Endothelial cell of umbilical vein (primary cell): Measurements from ENCODE around the gene CMIP. TPM values are rescaled to one million over a fixed set of nuclear protein-coding genes. Genes with fewer than 3 reads are reported as not detected.

Source experiments
- BruUV-seq: library from RNA; stranded (reverse); fragments of 400-500 nt; replicated peaks from 2 replicates; lab custom pipeline; 2021; lab: Mats Ljungman, UMichigan
- CTCF ChIA-PET: fragments of 300-600, 350-600 bp; sonication (Branson Sonifier 250); formaldehyde crosslinking; loops from one replicate; lab custom pipeline; 2021; ENCODE audit warnings: antibody characterized with exemption, inconsistent platforms; lab: Charles Lee
- POLR2A ChIA-PET: fragments of 300-600, 350-600 bp; sonication (Branson Sonifier 250); formaldehyde crosslinking; loops from one replicate; lab custom pipeline; 2021; ENCODE audit warnings: antibody characterized with exemption, inconsistent platforms; lab: Charles Lee
- DNase-seq: peaks from one replicate; pipeline ENCODE4 v3.0.0-alpha.2; 2011; ENCODE audit warnings: low read depth, low spot score
- FAIRE-seq: peaks from 2 replicates; lab custom pipeline; 2011; peaks lifted over from hg19 to GRCh38; lab: Jason Lieb, UNC
- H2AFZ ChIP-seq: 2 replicates; pipeline ENCODE4 v1.6.0; 2012; ENCODE audit warnings: low read depth, low read length, control low read depth, inconsistent platforms
- H3K27ac ChIP-seq: 2 replicates; pipeline ENCODE4 v1.5.1; 2011; ENCODE audit warnings: low read depth, mild to moderate bottlenecking, control low read depth, low read length, moderate library complexity; ENCODE audit not compliant: insufficient read depth
- H3K27me3 ChIP-seq, 2 experiments: 2 replicates each; pipeline versions ENCODE4 v1.6.0 to v1.6.1; 2011; ENCODE audit warnings: low read length in 2 of 2, mixed read lengths in 1 of 2; ENCODE audit not compliant: control insufficient read depth in 2 of 2, insufficient read depth in 2 of 2
- H3K36me3 ChIP-seq, 2 experiments: 2 replicates in 1 of 2; 3 replicates in 1 of 2; pipeline ENCODE4 v1.5.1; 2011; ENCODE audit warnings: low read length in 2 of 2, mild to moderate bottlenecking in 1 of 2, moderate library complexity in 1 of 2; ENCODE audit not compliant: control insufficient read depth in 2 of 2, insufficient read depth in 2 of 2; ENCODE audit errors: extremely low read depth in 1 of 2
- H3K4me1 ChIP-seq: 3 replicates; pipeline ENCODE4 v1.5.1; 2011; ENCODE audit warnings: mild to moderate bottlenecking, low read length; ENCODE audit not compliant: control insufficient read depth, insufficient read depth; ENCODE audit errors: extremely low read depth
- H3K4me2 ChIP-seq: 2 replicates; pipeline ENCODE4 v1.6.1; 2011; ENCODE audit warnings: low read length, control low read depth, mixed read lengths; ENCODE audit not compliant: insufficient read depth
- H3K4me3 ChIP-seq, 3 experiments: fragments of 200-600 bp in 1 of 3; sonication (generic), shearing (Covaris generic) in 1 of 3; replicated peaks in 1 of 3; 2 replicates each; pipeline ENCODE4 v1.5.1; 2011 to 2016; ENCODE audit warnings: control low read depth in 3 of 3, low read length in 3 of 3, mild to moderate bottlenecking in 2 of 3, inconsistent platforms in 1 of 3, low read depth in 1 of 3, moderate library complexity in 1 of 3; ENCODE audit not compliant: insufficient read depth in 1 of 3
- H3K79me2 ChIP-seq: 2 replicates; pipeline ENCODE4 v1.6.0; 2012; ENCODE audit warnings: low read length, inconsistent platforms; ENCODE audit not compliant: control insufficient read depth, insufficient read depth
- H3K9ac ChIP-seq: replicated peaks from 2 replicates; pipeline ENCODE3; 2011; ENCODE audit warnings: low read length, control low read depth; ENCODE audit not compliant: insufficient read depth; ENCODE audit errors: extremely low read depth
- H3K9me1 ChIP-seq: replicated peaks from 3 replicates; pipeline ENCODE4 v1.6.0; 2011; ENCODE audit warnings: mild to moderate bottlenecking, low read length; ENCODE audit not compliant: control insufficient read depth, insufficient read depth; ENCODE audit errors: extremely low read depth
- H3K9me3 ChIP-seq: replicated peaks from 2 replicates; pipeline ENCODE4 v1.5.1; 2012; ENCODE audit warnings: low read length, inconsistent platforms; ENCODE audit not compliant: control insufficient read depth, insufficient read depth
- H4K20me1 ChIP-seq: replicated peaks from 2 replicates; pipeline ENCODE3; 2011; ENCODE audit warnings: mild to moderate bottlenecking, low read length; ENCODE audit not compliant: control insufficient read depth, insufficient read depth; ENCODE audit errors: extremely low read depth
- EZH2 ChIP-seq: IDR thresholded peaks from 2 replicates; pipeline ENCODE4 v1.6.1; 2012; ENCODE audit warnings: borderline replicate concordance, low read depth, mild to moderate bottlenecking, moderate library complexity, low read length, inconsistent platforms; ENCODE audit not compliant: severe bottlenecking
- FOS ChIP-seq: IDR thresholded peaks from 2 replicates; pipeline ENCODE4 v1.6.1; 2011; ENCODE audit warnings: mild to moderate bottlenecking, low read length, moderate library complexity, borderline replicate concordance; ENCODE audit not compliant: insufficient read depth
- GATA2 ChIP-seq: IDR thresholded peaks from 2 replicates; pipeline ENCODE4 v1.7.0; 2011; ENCODE audit warnings: low read depth, mild to moderate bottlenecking, moderate library complexity, mixed read lengths, low read length; ENCODE audit not compliant: insufficient read length, insufficient read depth
- JUN ChIP-seq: IDR thresholded peaks from 2 replicates; pipeline ENCODE4 v1.6.1; 2011; ENCODE audit warnings: borderline replicate concordance, low read depth; ENCODE audit not compliant: insufficient read length, insufficient read depth
- MYC ChIP-seq: IDR thresholded peaks from one replicate; pipeline ENCODE4 v1.6.1; 2011; ENCODE audit warnings: mild to moderate bottlenecking, low read depth, low read length
- POLR2A ChIP-seq: IDR thresholded peaks from 2 replicates; pipeline ENCODE4 v1.6.1; 2012; ENCODE audit warnings: low read depth, mild to moderate bottlenecking, control low read depth, low read length
- POLR2AphosphoS5 ChIP-seq: IDR thresholded peaks from 2 replicates; pipeline ENCODE4 v1.6.1; 2012; ENCODE audit warnings: low read depth, mild to moderate bottlenecking, control low read depth, low read length, moderate library complexity; ENCODE audit not compliant: insufficient read depth
- dilution Hi-C: fragments of 300-500 bp; cut with MboI; formaldehyde crosslinking; loops from one replicate; pipeline ENCODE4 v1.15.0; 2019; ENCODE audit warnings: low sequenced_read_pairs; ENCODE audit not compliant: extremely low pct_ligation_motif_present
- intact Hi-C: fragments of 100-400 bp; cut with micrococcal nuclease; formaldehyde crosslinking; loops from one replicate; pipeline ENCODE4 v1.10.0; 2022
- polyA plus RNA-seq, 4 experiments: library from polyadenylated mRNA; depleted of rRNA in 3 of 4; stranded (reverse) in 3 of 4; unstranded in 1 of 4; fragments of >200 nt; gene quantifications; 2 replicates each; pipeline versions ENCODE4 v1.2.1 to v1.2.3, GENCODE V29; 2011 to 2012; ENCODE audit warnings: missing spikeins in 1 of 4
- total RNA-seq: library from RNA; stranded (reverse); gene quantifications from 2 replicates; pipeline ENCODE4 v1.2.3, GENCODE V29; 2021
- TF ChIP-seq, protein P1 (sequence below): IDR thresholded peaks from 2 replicates; pipeline ENCODE4 v1.6.1; 2011; ENCODE audit not compliant: insufficient read depth, insufficient read length
- TF ChIP-seq, protein P2 (sequence below), 2 donors: IDR thresholded peaks; 1 replicate in 1 of 2; 2 replicates in 1 of 2; pipeline ENCODE4 v1.5.1; 2011; ENCODE audit warnings: low read length in 2 of 2, mild to moderate bottlenecking in 2 of 2, moderate library complexity in 2 of 2, control low read depth in 1 of 2, inconsistent platforms in 1 of 2, low read depth in 1 of 2; ENCODE audit not compliant: insufficient read depth in 1 of 2; ENCODE audit errors: extremely low read depth in 1 of 2

CMIP gene
- total and polyA plus RNA-seq, 2 donors (not counting 3 experiments of a cell fraction or from before 2014, with no cell fraction given), result 29.0 to 101 TPM

DNA sequence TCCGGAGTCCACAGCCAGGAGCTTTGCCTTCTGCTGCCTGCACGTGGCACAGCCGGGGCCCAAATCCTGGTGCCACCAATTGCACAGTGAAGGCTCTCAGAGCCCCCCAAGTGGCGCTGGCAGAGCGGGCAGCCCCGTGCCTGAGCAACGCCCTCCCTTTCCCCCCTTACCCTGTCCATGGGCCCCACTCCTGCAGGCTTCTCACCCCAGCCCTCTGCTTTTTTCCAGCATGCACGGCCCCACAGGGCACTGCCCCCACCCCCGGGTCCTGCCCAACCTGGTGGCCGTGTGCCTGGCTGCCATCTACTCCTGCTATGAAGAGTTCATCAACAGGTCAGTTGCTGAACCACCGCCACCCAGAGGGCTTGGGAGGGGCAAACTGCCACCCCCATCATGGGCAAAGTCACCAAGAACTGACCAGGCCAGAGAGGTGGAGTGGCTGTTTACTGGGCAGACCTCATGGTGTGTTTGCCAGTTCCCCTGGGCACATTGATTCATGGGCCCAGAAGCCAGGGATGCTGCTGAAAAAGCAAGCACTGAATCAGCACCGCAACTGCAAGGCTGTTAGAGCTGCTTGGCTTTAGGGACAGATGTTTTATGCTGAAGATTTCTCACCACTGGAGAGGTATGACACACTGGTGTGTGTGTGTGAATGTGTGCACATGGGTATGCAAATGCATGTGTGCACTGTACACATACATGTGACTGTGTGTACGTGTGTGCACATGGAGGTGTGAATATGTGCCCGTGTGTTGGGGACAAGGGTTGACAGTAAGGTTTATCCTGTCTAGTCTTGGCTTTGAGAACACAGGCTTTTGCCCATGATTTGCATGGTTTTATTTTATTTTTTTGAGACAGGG lies 227.4 kb downstream of the CMIP start:
- Histone ChIP-seq H3K27me3 (no peaks in the 10 kb centered on the region), H3K9ac (no peak overlapping the region), H3K9me1 (no peaks in the 10 kb centered on the region), H2AFZ (no peak overlapping the region), H4K20me1 (no peaks in the 10 kb centered on the region), H3K9me3 (no peaks in the 10 kb centered on the region), H3K4me3 (no peak overlapping the region), H3K36me3 (peaks cover 2 to 41% of the 10 kb centered on the region in 2 experiments), H3K79me2 (no peaks in the 10 kb centered on the region), H3K4me1 (no peaks in the 10 kb centered on the region), H3K27ac (no peak overlapping the region), H3K4me2 (no peak overlapping the region)
- POLR2A ChIA-PET, result no interaction called here
- no peak for FAIRE-seq
- TF ChIP-seq EZH2 (no peak), GATA2 (no peak), POLR2A (no peak), JUN (no peak), FOS (no peak), POLR2AphosphoS5 (no peak), MYC (no peak)
- TF ChIP-seq, protein P1, sequence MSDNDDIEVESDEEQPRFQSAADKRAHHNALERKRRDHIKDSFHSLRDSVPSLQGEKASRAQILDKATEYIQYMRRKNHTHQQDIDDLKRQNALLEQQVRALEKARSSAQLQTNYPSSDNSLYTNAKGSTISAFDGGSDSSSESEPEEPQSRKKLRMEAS, result no peak
- TF ChIP-seq, protein P2, sequence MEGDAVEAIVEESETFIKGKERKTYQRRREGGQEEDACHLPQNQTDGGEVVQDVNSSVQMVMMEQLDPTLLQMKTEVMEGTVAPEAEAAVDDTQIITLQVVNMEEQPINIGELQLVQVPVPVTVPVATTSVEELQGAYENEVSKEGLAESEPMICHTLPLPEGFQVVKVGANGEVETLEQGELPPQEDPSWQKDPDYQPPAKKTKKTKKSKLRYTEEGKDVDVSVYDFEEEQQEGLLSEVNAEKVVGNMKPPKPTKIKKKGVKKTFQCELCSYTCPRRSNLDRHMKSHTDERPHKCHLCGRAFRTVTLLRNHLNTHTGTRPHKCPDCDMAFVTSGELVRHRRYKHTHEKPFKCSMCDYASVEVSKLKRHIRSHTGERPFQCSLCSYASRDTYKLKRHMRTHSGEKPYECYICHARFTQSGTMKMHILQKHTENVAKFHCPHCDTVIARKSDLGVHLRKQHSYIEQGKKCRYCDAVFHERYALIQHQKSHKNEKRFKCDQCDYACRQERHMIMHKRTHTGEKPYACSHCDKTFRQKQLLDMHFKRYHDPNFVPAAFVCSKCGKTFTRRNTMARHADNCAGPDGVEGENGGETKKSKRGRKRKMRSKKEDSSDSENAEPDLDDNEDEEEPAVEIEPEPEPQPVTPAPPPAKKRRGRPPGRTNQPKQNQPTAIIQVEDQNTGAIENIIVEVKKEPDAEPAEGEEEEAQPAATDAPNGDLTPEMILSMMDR (IDR thresholded peaks at IDR 0.05; ENCODE audit: extremely low read depth in 1 of 2, insufficient read depth in 1 of 2, low read depth in 1 of 2, low read length in 2 of 2), result no peak
- intact Hi-C loops, result no loop called here
- BruUV-seq, result no TSS peak
- dilution Hi-C loops, result no loop called here
- DNase-seq, result no peak
- CTCF ChIA-PET, result no interaction called here
